GM12878 (cell line): ENCODE results near the gene GPC5. TPM values are rescaled to one million over a fixed set of nuclear protein-coding genes. Genes with fewer than 3 reads are reported as not detected.

Source experiments
- ATAC-seq: fragments of 200-7000 bp; cut with Tn5 transposase; 3 replicates; pipeline ENCODE4 v1.9.1; 2020; ENCODE audit warnings: mild to moderate bottlenecking, moderate library complexity
- BruUV-seq: library from RNA; stranded (reverse); fragments of 400-500 nt; replicated peaks from 2 replicates; lab custom pipeline; 2021; lab: Mats Ljungman, UMichigan
- CTCF ChIA-PET: fragments of 300-600 bp; sonication (Branson Sonifier 250); formaldehyde crosslinking; extraction: SDS; loops from one replicate; lab custom pipeline; 2021; ENCODE audit warnings: inconsistent platforms; lab: Yijun Ruan, JAX
- POLR2A ChIA-PET: fragments of 350-600 bp; formaldehyde crosslinking; extraction: SDS; loops from one replicate; lab custom pipeline; 2021; ENCODE audit warnings: inconsistent platforms; lab: Charles Lee
- RAD21 ChIA-PET: fragments of 300-600 bp; sonication (Branson Sonifier 250); formaldehyde crosslinking; loops from one replicate; lab custom pipeline; 2023; ENCODE audit warnings: antibody characterized with exemption; ENCODE audit not compliant: unreplicated experiment; lab: Charles Lee
- SMC1A ChIA-PET: fragments of 300-600 bp; sonication (Branson Sonifier 250); formaldehyde crosslinking; loops from one replicate; lab custom pipeline; 2023; ENCODE audit not compliant: unreplicated experiment, uncharacterized antibody; lab: Charles Lee
- DNase-seq: peaks from one replicate; pipeline ENCODE4 v3.0.0-alpha.2; 2011; ENCODE audit warnings: low read depth, low spot score
- FAIRE-seq: peaks from 3 replicates; lab custom pipeline; 2011; peaks lifted over from hg19 to GRCh38; lab: Jason Lieb, UNC
- H2AFZ ChIP-seq: 2 replicates; pipeline ENCODE4 v1.6.0; 2011; ENCODE audit warnings: low read depth, low read length, control low read depth; ENCODE audit not compliant: control insufficient read depth
- H3K27ac ChIP-seq: 2 replicates; pipeline ENCODE4 v1.5.1; 2011; ENCODE audit warnings: control low read depth; ENCODE audit not compliant: control insufficient read depth, insufficient read depth
- H3K27me3 ChIP-seq, 2 experiments: replicated peaks in 1 of 2; 2 replicates each; pipeline versions ENCODE4 v1.6.0 to v1.6.1; 2011; ENCODE audit warnings: low read length in 1 of 2; ENCODE audit not compliant: control insufficient read depth in 2 of 2, insufficient read depth in 2 of 2
- H3K36me3 ChIP-seq, 2 experiments: 2 replicates each; pipeline ENCODE4 v1.5.1; 2011; ENCODE audit warnings: low read length in 1 of 2; ENCODE audit not compliant: control insufficient read depth in 2 of 2, insufficient read depth in 2 of 2
- H3K4me1 ChIP-seq: 2 replicates; pipeline ENCODE4 v1.6.1; 2011; ENCODE audit warnings: mild to moderate bottlenecking, low read length, moderate library complexity, mixed read lengths; ENCODE audit not compliant: control insufficient read depth, insufficient read depth
- H3K4me2 ChIP-seq: 2 replicates; pipeline ENCODE4 v1.6.0; 2011; ENCODE audit warnings: control low read depth; ENCODE audit not compliant: control insufficient read depth, insufficient read depth
- H3K4me3 ChIP-seq: fragments of 200-600 bp; sonication (generic); 2 replicates; pipeline ENCODE4 v1.5.1; 2016
- H3K79me2 ChIP-seq: 2 replicates; pipeline ENCODE4 v1.6.0; 2011; ENCODE audit warnings: low read length; ENCODE audit not compliant: control insufficient read depth, insufficient read depth
- H3K9ac ChIP-seq: 2 replicates; pipeline ENCODE4 v1.8.0; 2011; ENCODE audit warnings: low read length, control low read depth, mixed read lengths; ENCODE audit not compliant: control insufficient read depth, insufficient read depth
- H3K9me3 ChIP-seq: replicated peaks from 3 replicates; pipeline ENCODE4 v1.5.1; 2011; ENCODE audit warnings: mild to moderate bottlenecking, low read length; ENCODE audit not compliant: control insufficient read depth, insufficient read depth
- H4K20me1 ChIP-seq: 2 replicates; pipeline ENCODE4 v1.6.0; 2011; ENCODE audit not compliant: control insufficient read depth, insufficient read depth
- CHD2 ChIP-seq: IDR thresholded peaks from 2 replicates; pipeline ENCODE4 v1.6.1; 2011; ENCODE audit warnings: low read depth, low read length, improper control_type of control experiment, borderline replicate concordance
- ELK1 ChIP-seq: IDR thresholded peaks from 2 replicates; pipeline ENCODE4 v1.6.1; 2012; ENCODE audit warnings: low read depth, low read length, improper control_type of control experiment
- FOS ChIP-seq: IDR thresholded peaks from 3 replicates; pipeline ENCODE4 v1.6.1; 2011; ENCODE audit warnings: borderline replicate concordance; ENCODE audit not compliant: insufficient read length; ENCODE audit errors: extremely low read depth
- HDGF ChIP-seq: fragments of 450-650 bp; IDR thresholded peaks from 2 replicates; pipeline ENCODE4 v1.6.1; 2016; ENCODE audit warnings: antibody characterized with exemption
- IKZF1 ChIP-seq: fragments of 450-650 bp; conservative IDR thresholded peaks from 2 replicates; pipeline ENCODE4 v1.6.1; 2017; ENCODE audit warnings: antibody characterized with exemption, mild to moderate bottlenecking
- IKZF2 ChIP-seq, 2 experiments: fragments of 450-650 bp; IDR thresholded peaks; 2 replicates each; pipeline ENCODE4 v1.6.1; 2017; ENCODE audit warnings: mild to moderate bottlenecking in 2 of 2, moderate library complexity in 2 of 2
- JUND ChIP-seq: IDR thresholded peaks from 2 replicates; pipeline ENCODE4 v1.6.1; 2012; ENCODE audit warnings: low read depth, mild to moderate bottlenecking, low read length, improper control_type of control experiment, moderate library complexity
- MTA2 ChIP-seq: fragments of 450-650 bp; IDR thresholded peaks from 2 replicates; pipeline ENCODE4 v1.6.1; 2016; ENCODE audit warnings: low read depth, mild to moderate bottlenecking, moderate library complexity
- NRF1 ChIP-seq: conservative IDR thresholded peaks from 2 replicates; pipeline ENCODE4 v1.6.1; 2011; ENCODE audit warnings: mild to moderate bottlenecking, low read depth, low read length, improper control_type of control experiment
- PBX3 ChIP-seq: IDR thresholded peaks from 2 replicates; pipeline ENCODE4 v1.6.1; 2011; ENCODE audit warnings: mild to moderate bottlenecking, low read depth, low read length, moderate library complexity; ENCODE audit not compliant: insufficient replicate concordance
- SIN3A ChIP-seq: IDR thresholded peaks from 2 replicates; pipeline ENCODE4 v1.6.1; 2012; ENCODE audit warnings: low read depth, low read length, improper control_type of control experiment
- SMAD5 ChIP-seq: IDR thresholded peaks from 2 replicates; pipeline ENCODE4 v1.6.1; 2016; ENCODE audit warnings: antibody characterized with exemption, low read depth
- SP1 ChIP-seq: IDR thresholded peaks from one replicate; pipeline ENCODE4 v1.6.1; 2011; ENCODE audit warnings: low read depth, low read length
- TCF12 ChIP-seq: IDR thresholded peaks from 2 replicates; pipeline ENCODE4 v1.6.1; 2011; ENCODE audit warnings: low read depth, mild to moderate bottlenecking, low read length
- USF1 ChIP-seq: IDR thresholded peaks from 2 replicates; pipeline ENCODE4 v1.6.1; 2011; ENCODE audit warnings: borderline replicate concordance, low read depth, mild to moderate bottlenecking, moderate library complexity, mixed read lengths, low read length; ENCODE audit not compliant: insufficient read depth; ENCODE audit errors: extremely low read length
- YBX1 ChIP-seq: fragments of 450-650 bp; IDR thresholded peaks from 2 replicates; pipeline ENCODE4 v1.6.1; 2016; ENCODE audit warnings: antibody characterized with exemption
- ZNF274 ChIP-seq: IDR thresholded peaks from one replicate; pipeline ENCODE4 v1.8.0; 2011; ENCODE audit not compliant: insufficient read length, insufficient read depth
- ZNF592 ChIP-seq: fragments of 450-650 bp; IDR thresholded peaks from 2 replicates; pipeline ENCODE4 v1.6.1; 2017; ENCODE audit warnings: mild to moderate bottlenecking, moderate library complexity
- in situ Hi-C: fragments of 300-500 bp; cut with MboI; formaldehyde crosslinking; loops from 9 replicates; pipeline ENCODE4 v1.14.3; 2018; ENCODE audit warnings: mixed read lengths
- intact Hi-C: fragments of 100-400 bp; cut with micrococcal nuclease; formaldehyde crosslinking; loops from one replicate; pipeline ENCODE4 v1.14.2; 2022; ENCODE audit not compliant: unreplicated experiment
- polyA plus RNA-seq, 11 experiments: library from polyadenylated mRNA; depleted of rRNA in 4 of 11; unstranded in 6 of 11; stranded (reverse) in 5 of 11; fragments of >200 nt; fragmentation: Nextera tagmentation in 4 of 11; fragmentation: Illumina TruSeq in 1 of 11; extraction: Ambion mirVana in 4 of 11; extraction: Trizol in 1 of 11; gene quantifications; 1 replicate in 1 of 11; 2 replicates in 10 of 11; pipeline versions ENCODE4 v1.2.1 to v1.2.3, GENCODE V29; 2011 to 2016; ENCODE audit warnings: inconsistent platforms in 2 of 11, missing spikeins in 2 of 11, low read depth in 1 of 11
- total RNA-seq, 4 experiments: library from RNA; depleted of rRNA in 3 of 4; stranded (reverse); fragments of >200 nt in 3 of 4; fragmentation: Illumina TruSeq in 1 of 4; extraction: Trizol in 1 of 4; gene quantifications; 2 replicates each; pipeline versions ENCODE4 v1.2.1 to v1.2.3, GENCODE V29; 2013 to 2021

The GPC5 gene
- total and polyA plus RNA-seq, 10 of the 15 experiments (the other 5 are each of a cell fraction or from before 2014, with no cell fraction given): 0.05 to 0.87 (median 0.44) TPM; not detected in 1

- no peaks in the 10 kb centered on the region for H3K79me2 ChIP-seq
- FAIRE-seq: no peak
Observed at GRCh38 chr13:91836553-91836952, 438.1 kb downstream of the GPC5 start.

More at GRCh38 chr13:91836553-91836952, 438.1 kb downstream of the GPC5 start:
- BruUV-seq: no TSS peak
- Histone ChIP-seq H2AFZ (no peak overlapping the region), H3K36me3 (no peaks in the 10 kb centered on the region), H3K4me2 (no peak overlapping the region), H3K27me3 (no peaks in the 10 kb centered on the region), H3K9ac (no peak overlapping the region), H4K20me1 (no peaks in the 10 kb centered on the region), H3K4me1 (no peaks in the 10 kb centered on the region), H3K4me3 (no peak overlapping the region), H3K9me3 (no peaks in the 10 kb centered on the region), H3K27ac (no peak overlapping the region)
- no peak for DNase-seq
- RAD21 ChIA-PET: no interaction called here
- intact Hi-C loops: no loop called here
- POLR2A ChIA-PET: no interaction called here
- TF ChIP-seq SMAD5: no peak
- TF ChIP-seq ELK1: no peak
- no peak for TF ChIP-seq USF1
- TF ChIP-seq JUND: no peak
- no peak for TF ChIP-seq SP1
- no peak for TF ChIP-seq IKZF1
- no peak for TF ChIP-seq ZNF592
- no peak for TF ChIP-seq TCF12
- TF ChIP-seq PBX3: no peak
- TF ChIP-seq HDGF: no peak
- TF ChIP-seq FOS: no peak
- TF ChIP-seq YBX1: no peak
- no peak for TF ChIP-seq MTA2
- no peak for TF ChIP-seq NRF1
- no peak for TF ChIP-seq IKZF2 (IDR thresholded peaks at IDR 0.05)
- no peak for TF ChIP-seq ZNF274
- no peak for TF ChIP-seq SIN3A
- no peak for TF ChIP-seq CHD2
- SMC1A ChIA-PET: no interaction called here
- CTCF ChIA-PET: no interaction called here
- no peak for ATAC-seq
- in situ Hi-C loops: no loop called here
